C4-2B (cell line): ENCODE measurements around the gene PAQR6.

Experiments
- CTCF ChIP-seq: fragments of 450-650 bp; conservative IDR thresholded peaks from 2 replicates; pipeline ENCODE4 v1.5.1; 2017; ENCODE audit warnings: mild to moderate bottlenecking
- ZFX ChIP-seq: fragments of 450-650 bp; IDR thresholded peaks from 2 replicates; pipeline ENCODE4 v1.6.1; 2017

GRCh38 chr1:156244126-156244525, 3.7 kb downstream of the PAQR6 start:
- TF ChIP-seq CTCF (no peak), ZFX (no peak)
